ENCODE results near the gene TIA1.
"Not testable (repeated sequence)": the region's sequence is repeated elsewhere in the genome, so short reads cannot be mapped to it uniquely, and the experiment has no call there.

TIA1 gene, protein sequence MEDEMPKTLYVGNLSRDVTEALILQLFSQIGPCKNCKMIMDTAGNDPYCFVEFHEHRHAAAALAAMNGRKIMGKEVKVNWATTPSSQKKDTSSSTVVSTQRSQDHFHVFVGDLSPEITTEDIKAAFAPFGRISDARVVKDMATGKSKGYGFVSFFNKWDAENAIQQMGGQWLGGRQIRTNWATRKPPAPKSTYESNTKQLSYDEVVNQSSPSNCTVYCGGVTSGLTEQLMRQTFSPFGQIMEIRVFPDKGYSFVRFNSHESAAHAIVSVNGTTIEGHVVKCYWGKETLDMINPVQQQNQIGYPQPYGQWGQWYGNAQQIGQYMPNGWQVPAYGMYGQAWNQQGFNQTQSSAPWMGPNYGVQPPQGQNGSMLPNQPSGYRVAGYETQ

DNA sequence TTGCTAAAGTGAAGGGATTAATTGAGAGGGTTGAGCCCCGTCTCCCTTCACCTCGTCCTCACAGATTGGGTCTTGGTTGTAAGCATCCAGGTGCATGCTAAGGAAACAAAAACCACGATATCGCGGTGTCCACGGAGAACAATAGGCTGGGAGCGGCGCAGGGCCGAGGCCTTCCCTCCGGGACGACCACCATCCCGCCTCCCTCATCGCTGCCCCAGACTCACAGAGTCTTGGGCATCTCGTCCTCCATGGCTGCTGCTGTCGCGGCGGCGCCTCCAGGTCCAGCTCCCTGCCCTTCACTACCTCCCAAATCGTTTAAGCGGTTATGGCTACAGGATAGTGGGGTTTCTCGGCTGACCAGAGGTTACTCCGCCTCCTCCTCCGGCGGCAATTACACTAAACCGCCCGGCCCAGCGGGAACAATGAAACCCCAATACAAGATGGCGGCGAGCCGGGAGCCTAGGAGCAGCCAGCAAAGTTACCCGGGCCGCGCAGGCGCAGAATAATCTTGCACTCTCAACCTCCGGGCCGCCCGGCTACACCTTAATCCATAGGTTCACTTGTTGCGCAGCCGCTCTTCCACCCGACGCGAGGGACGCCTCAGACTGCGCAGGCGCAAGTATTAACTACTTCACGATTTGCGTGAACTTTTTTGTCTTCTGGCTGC lies at the start of gene TIA1:
Gene TIA1 (minus strand): TSS at position 448 of the 667 bp plus-strand sequence. CDS start 198 bp downstream, at position 250.
- peak; percentile 97 for DNase-seq

DNA sequence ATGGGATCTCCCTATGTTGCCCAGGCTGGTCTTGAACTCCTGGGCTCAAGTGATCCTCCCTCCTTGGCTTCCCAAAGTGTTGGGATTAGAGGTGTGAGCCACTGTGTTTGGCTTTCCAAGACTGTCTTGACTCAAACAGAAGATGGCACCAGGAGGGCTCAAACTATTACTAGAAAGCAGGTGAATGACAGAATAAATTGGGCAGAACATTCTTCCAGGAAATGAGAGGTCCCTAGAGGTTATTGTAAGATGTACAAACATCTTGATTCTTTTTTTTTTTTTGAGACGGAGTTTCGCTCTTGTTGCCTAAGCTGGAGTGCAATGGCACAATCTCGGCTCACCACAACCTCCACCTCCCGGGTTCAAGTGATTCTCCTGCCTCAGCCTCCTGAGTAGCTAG lies 49.4 kb upstream of the TIA1 start:
- DNase-seq, result not testable (repeated sequence)

DNA sequence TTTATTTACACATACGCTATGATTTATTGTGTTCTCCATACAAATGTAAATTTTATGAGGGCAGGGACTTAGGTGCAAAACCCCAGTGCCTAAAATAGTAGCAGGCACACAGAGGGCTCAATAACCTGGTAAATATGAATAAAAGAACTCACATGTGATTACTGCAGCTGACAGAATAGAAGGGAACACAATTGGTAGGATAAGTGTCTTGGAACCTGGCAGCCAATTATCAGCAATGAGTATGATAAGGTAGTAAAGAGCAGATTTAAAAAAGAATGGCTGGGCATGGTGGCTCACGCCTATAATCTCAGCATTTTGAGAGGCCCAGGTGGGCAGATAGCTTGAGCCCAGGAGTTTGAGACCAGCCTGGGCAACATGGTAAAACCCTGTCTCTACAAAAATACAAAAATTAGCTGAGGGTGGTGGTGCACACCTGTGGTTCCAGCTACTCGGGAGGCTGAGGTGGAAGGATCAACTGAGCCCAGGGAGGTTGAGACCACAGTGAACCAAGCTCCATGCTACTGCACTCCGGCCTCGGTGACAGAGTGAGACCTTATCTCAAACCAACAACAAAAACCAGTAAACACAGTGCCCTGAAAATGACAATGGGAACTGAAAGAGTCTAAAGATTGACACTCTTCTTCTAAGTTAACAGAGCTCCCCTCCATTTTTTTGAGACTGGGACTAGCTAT lies 35.2 kb upstream of the TIA1 start:
- no peak for DNase-seq

DNA sequence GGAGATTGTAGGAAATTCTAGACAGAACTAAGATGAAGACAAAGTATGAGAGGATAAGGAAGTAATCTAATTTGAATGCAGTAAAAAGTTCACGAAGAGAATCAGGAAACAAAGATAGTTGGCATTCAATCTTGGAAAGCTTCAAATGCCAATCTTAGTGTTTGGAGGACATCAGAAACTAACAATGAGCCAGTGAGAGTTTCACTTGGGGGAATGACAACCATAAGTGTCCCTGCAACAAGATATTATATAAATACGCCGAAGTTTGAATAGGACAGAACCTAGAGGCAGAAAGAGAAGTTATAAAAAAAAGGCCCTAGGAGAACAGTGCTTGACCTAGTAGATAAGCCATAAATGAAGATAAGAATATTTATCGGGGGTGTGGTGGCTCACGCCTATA lies 34.0 kb upstream of the TIA1 start:
- DNase-seq, result no peak

DNA sequence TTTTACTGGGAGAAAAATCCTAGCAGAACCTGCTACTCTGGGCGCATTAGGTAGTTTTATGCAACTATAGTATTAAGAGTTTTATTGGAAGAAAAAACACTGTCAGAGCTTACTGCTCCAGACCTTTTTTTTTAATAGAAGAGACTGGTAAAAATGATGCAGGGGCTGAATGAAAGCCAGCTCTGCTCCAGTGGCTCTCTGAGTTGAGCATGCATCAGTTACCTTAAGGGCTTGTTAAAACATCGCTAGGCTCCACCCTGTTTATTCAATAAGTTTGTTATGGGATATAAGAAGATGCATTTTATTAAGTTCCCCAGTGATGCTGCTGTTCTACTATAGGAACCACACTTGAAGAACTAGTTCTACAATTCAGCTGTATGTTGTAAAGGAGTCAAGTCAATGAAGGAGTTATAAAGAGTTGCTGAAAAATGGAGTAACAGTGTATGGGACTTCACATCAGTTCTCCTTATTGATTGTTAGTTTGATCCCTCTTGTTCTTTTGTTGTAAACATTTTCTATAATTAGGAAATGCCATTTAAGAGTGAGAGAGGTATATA lies 31.9 kb upstream of the TIA1 start:
- no peak for DNase-seq

DNA sequence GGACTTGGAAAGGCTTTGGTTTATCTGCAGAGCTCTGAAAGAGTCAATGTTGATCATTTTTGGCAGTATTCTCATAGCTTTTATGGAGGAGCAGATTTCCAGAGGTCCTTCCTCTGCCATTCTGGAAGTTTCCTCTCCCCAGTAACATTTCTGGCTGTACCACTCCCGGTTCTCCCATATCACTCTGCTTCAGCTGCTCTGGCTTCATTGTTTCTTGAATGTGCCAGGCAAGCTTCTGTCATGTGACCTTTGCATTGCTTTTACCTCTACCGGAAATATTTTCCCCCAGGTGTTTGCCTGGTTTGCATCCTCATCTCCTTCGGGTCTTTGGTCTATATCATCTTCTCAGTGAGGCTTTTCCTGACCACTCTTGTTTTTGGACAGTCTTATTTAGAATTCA lies 21.9 kb upstream of the TIA1 start:
- no peak for DNase-seq

DNA sequence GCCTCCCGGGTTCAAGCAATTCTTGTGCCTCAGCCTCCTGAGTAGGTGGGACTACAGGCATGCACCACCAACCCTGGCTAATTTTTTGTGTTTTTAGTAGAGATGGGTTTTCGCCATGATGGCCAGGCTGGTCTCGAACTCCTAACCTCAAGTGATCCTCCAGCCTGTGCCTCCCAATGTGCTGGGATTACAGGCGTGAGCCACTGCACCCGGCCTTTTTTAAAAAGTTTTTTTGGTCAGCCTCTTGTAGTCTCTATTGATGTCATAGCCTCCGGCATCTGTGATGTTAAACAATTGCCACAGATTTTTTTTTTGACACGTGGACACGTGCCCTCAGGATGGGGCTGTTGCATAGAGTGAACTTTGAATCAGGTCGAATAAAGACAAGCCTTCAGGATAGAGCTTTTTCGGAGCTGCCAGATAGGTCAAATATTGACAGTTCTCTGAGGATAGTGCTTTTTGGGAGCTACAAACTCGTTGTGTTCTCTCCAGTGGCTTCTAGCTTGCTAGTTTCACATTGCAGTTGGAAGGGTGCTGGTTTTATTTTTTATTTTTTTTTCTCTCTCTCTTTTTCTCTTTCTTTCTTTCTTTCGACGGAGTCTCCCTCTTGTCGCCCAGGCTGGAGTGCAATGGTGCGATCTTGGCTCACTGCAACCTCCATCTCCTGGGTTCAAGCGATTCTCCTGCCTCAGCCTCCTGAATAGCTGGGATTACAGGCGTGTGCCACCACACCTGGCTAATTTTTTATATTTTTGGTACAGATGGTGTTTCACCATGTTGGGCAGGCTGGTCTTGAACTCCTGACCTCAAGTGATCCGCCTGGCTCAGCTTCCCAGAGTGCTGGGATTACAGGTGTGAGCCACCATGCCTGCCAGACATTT lies 21.2 kb upstream of the TIA1 start:
- DNase-seq, result not testable (repeated sequence)

DNA sequence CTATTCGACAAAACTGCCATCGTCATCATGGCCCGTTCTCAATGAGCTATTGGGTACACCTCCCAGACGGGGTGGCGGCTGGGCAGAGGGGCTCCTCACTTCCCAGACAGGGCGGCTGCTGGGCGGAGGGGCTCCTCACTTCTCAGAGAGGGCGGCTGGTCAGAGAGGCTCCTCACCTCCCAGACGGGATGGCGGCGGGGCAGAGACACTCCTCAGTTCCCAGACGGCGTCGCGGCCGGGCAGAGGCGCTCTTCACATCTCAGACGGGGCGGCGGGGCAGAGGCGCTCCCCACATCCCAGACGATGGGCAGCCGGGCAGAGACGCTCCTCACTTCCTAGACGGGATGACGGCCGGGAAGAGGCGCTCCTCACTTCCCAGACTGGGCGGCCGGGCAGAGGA lies 18.5 kb upstream of the TIA1 start:
- not testable (repeated sequence) for DNase-seq

DNA sequence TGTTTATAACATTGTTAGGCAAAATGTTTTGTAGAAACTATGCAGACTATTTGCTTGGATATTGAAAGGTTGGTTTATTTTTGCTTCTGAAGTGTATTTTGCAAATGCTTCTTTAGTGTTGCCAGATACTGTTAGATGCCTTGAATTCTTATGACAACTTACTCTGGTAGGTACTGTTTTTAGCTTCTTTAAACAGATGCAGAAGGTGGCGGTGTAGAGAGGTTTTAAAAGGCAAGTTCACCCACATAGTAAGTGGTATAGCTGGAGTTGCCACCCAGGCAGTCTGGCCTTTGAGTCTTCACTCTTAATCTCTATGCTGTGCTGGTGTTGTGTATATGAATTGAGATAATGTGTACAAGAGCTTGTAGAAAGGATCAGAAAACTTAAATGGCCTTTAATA lies 13.1 kb upstream of the TIA1 start:
- DNase-seq, result no peak

DNA sequence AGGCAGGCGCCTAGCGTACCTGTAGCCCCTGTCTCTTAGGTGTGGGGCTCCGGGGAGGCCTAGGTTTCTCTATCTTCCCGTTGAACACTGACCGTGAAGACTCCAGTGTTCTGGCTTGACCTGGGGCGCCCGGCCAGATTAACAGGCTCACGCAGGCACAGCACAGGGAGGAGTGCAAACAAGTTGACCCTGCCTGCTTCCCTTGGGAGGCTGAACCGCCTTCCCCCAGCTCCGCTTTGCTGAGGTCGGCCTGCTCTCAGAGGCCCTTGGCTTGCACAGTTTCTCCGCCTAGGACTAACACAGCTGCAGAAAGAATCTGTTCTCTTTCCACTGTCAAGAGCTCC lies 10.1 kb upstream of the TIA1 start:
- no peak for DNase-seq

DNA sequence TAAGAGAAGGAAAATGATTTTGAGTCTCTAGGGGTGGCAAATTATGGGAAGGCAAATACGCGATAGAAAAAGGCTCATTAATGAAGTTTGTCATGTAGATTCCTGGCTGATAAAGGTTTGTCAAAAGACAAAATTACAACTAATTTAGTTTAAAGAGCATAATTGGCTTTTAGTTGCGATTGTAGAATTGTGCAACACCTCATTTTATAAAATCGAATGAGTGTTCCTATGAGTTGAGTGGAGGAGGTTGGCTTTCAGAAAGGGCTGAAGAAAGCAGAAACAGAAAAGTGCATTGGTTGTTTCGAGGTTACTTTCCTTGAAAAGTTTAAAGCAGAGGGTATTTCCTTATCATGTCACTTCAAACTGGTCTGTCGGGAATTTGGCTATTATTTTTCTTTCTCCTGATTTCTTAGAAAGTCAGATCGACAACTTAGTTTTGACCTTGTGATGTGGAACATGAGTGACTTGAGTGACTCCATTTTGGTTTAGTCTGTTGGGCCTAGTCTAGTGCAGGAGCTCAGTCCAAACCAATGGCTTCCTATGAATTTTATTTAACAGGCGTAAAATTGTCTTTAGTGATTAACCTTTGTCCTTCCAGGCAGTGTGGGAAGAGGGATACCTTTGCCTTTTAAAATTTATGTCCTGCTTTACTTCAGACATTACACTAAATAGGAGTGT lies 7.3 kb upstream of the TIA1 start:
- DNase-seq, result no peak

DNA sequence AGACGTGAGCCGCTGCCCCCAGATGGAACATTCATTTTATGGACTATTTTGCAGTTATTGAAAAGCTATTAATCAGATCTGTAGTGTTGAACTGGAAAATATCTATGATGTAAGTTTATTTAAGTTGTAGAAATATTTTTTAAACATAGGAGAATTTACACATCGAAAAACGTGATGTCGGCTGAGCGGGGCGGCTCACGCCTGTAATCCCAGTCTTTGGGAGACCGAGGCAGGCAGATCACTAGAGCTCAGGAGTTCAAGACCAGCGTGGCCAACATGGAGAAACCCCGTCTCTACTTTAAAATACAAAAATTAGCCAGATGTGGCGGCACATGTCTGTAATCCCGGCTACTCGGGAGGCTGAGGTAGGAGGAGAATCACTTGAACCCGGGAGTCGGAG lies 2.0 kb upstream of the TIA1 start:
- no peak for DNase-seq

DNA sequence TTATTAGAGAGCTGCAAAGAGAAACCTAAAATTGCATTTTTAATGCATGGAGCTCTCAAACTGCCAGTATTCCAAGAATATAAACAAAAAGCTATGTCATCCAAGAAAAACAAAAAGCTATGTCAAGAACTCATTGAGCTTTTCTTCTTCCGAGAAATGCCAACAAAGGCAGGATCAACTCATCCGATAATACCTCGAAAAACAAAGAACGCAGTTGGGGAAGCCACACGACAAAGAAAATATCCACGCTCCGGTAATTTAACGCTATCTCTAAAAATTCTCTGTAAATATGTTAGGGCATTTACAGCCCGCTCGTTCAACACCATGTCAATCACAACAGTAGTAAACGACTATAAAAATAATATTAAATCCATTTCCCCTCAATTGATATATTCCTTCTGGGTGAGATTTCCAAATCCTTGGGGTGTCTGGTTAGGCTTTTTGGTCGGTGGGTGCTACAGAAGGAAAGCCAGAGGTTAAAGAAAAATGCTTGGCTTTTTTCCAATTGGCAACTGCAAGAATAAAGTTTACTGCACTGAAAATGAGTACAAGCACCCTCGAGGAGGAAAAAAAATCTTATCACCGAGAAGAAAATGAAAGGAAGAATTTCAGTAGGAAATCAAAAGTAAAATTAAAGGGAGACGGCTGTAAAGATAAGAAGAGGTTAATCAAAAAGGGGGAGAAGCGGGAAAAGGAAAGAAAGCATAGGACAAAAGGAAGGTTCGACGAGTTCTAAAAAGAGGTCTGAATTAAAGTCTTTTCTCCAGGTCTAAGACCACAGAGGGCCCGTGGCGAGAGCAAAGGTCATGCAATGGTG lies 856 bp downstream of the TIA1 start:
- no peak for DNase-seq

DNA sequence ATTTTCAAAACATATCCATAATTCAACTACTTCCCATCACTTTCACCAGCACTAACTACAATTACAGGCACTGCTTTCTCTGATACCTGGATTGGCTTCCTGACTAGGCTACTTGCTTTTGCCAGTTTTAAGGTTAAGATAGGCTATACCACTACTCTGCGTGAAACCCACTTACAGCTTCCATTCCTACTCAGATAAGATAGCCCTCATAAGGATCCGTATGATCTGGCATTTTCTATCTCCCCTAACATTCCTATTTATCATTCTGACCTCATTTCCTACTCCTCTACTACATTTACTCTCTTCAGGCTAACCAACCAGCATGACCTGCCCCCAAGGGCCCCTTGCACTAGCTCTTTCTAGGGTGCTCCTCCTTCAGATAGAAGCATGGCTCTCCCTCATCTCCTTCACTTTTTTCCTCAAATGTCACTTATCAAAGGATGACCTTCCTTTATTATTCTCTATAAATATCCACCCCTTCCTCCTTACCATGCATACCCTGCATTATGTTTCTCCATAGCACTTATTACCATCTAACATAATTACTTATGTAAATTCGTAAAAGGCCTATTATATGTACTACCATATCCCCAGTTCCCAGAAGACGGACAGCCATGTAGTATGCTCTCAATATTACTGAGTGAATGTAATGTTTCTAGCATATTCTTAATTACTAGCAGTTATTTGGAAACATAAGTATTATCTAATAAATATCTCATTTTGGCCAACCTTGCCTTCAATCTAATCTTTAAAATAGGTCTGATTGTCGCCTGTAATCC lies 4.4 kb downstream of the TIA1 start:
- DNase-seq, result no peak

DNA sequence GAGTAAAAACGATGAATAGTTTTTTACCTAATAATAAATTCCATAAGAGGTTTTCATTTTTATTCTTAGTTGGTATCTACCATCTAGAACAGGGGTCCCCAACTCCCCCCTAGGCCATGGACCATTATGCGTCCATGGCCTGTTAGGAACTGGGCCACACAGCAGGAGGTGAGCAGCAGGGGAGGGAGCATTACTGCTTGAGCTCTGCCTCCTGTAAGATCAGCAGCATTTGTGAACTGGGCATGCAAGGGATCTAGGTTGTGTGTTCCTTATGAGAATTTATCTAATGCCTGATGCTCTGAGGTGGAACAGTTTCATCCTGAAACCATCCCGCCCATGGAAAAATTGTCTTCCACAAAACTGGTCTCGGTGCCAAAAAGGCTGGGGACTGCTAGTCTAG lies 5.9 kb downstream of the TIA1 start:
- no peak for DNase-seq

DNA sequence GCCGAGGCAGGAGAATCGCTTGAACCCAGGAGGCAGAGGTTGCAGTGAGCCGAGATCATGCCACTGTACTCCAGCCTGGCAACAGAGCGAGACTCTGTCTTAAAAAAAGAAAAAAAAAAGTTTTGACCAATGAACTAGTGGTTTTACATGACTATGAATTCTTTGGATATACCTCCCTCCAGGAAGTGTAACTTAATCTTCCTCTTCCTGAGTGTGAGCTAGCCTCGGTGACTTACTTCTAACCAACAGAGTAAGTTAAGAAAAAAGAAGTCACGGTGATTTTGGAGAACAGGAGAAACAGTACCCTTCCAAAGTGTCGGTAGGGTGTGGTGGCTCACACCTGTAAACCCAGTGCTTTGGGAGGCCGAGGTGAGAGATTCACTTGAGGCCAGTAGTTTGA lies 7.1 kb downstream of the TIA1 start:
- no peak for DNase-seq

DNA sequence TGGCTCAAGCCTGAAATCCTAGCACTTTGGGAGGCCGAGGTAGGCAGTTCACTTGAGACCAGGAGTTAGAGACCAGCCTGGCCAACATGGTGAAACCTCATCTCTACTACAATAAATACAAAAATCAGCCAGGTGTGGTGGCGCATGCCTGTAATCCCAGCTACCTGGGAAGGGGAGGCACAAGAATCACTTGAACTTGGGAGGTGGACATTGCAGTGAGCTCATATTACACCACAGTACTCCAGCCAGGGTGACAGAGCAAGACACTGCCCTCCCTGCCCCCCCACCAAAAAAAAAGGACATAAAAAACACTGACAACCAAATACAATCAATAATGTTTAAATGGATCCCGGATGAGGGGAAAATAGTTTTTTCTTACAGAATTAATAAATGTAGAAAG lies 7.8 kb downstream of the TIA1 start:
- no peak for DNase-seq

DNA sequence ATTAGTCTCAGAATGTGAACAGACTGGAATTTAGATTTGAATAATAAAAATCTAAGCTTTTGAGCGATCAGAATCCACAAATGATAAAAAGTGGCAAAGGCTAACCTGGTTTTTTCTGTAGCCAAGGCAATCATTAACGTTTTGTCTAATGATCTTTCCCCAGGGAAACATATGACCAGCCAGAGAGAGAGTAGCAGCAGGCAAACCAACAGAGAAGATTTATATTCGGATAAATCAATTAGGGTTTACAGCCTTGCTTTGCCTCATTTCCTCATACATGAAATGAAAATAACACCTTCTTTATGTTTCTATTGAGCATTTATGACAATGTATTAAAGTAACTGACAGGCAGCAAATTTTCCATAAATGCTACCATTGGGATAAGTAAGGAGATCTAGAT lies 14.5 kb downstream of the TIA1 start:
- DNase-seq, result no peak

DNA sequence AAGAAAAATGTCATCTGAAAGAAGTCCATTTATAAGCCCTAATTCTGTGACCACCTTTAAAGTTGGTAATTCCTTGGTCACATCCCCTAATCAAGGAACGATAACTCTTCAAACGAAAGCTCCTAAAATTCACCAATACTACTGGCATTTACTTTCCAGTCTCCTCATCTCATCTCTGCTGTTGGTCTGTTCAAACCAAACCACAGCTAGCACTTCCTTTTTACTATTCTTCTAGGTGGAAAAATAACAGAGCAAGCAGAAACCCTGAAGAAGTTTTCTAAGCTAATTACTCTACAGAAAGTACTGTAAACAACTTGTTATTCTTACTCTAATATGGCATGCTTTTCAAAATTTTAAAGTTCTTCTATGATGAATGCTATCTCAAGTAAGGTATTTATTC lies 21.6 kb downstream of the TIA1 start:
- DNase-seq, result no peak

DNA sequence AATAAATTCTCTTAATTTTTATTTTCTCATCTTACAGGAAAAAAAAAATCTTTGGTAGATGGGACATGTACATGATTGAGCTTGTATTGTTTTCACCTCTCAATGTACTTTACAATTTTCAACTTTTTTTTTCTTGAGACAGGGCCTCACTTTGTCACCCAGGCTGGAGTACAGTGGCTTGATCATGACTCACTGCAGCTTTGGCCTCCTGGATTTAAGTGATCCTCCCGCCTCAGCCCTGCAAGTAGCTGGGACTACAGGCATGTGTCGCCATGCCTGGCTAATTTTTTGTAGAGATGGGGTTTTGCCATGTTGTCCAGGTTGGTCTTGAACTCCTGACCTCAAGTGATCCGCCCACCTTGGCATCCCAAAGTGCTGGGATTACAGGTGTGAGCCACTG lies 25.1 kb downstream of the TIA1 start:
- DNase-seq, result not testable (repeated sequence)

All from GDM1 (cell line).